Activated T-helper 9 cell treated with anti-CD3 and anti-CD28 coated beads, Interleukin-2, amount 50 U/mL, for 16 hours (primary cell): Measurements from ENCODE around the gene LRRC55.
"Not testable (repeated sequence)": the region's sequence is repeated elsewhere in the genome, so short reads cannot be mapped to it uniquely, and the experiment has no call there.

Experiments used
- DNase-seq: peaks from one replicate; pipeline ENCODE4 v3.0.0-alpha.2; 2020; ENCODE audit warnings: low read depth

Gene LRRC55

DNA sequence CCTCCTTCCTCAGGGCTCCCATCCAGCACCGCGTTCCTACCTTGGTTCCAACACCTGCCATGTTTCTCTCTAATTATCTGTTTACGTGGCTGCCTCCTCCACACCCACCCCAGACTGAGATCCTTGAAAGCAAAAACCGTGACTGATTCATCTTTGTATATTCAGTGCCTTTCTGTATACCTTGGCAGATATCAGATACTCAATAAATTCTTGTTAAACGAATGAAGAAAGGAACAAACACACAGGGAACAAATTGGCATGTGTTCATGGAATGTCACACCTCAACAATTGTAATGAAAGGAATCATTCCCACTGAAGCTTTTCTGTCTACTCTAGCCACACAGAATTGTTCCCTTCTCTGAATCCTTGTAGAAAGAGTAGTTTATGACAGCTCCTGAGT is 20.4 kb upstream of the LRRC55 start:
- DNase-seq: no peak

DNA sequence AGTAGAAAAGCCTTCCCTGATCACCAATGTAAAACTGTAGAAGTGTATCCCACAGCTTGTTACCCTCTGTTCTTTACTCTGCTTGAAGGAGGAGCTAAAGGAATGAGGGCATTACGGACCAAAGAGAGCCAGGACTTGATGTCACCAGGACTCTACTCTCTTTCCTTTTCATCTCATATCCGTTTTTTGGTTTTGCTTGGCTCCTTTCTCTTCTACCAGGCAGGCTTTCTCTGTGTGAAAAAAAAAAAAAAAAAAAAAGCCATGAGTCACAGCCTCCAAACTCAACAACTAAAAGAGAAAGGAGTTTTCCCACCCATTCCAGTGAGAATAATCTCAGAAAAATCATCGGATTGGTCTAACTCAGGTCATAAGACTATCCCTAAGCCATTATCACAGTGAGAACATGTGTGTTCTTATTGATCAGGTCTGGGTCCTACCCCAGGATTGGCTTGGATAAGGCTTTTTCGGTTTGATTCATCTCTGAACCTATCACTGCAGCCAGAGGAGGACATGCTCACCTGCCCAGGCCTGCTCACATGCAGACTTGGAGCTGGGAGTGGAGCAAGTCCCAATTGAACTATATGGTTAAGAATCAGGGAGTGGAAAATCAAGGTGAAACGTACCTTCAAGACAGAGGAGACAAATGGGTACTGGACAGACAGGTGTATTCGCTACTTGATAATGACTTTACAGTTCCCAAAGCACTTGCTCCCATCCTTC is 19.4 kb upstream of the LRRC55 start:
- no peak for DNase-seq

DNA sequence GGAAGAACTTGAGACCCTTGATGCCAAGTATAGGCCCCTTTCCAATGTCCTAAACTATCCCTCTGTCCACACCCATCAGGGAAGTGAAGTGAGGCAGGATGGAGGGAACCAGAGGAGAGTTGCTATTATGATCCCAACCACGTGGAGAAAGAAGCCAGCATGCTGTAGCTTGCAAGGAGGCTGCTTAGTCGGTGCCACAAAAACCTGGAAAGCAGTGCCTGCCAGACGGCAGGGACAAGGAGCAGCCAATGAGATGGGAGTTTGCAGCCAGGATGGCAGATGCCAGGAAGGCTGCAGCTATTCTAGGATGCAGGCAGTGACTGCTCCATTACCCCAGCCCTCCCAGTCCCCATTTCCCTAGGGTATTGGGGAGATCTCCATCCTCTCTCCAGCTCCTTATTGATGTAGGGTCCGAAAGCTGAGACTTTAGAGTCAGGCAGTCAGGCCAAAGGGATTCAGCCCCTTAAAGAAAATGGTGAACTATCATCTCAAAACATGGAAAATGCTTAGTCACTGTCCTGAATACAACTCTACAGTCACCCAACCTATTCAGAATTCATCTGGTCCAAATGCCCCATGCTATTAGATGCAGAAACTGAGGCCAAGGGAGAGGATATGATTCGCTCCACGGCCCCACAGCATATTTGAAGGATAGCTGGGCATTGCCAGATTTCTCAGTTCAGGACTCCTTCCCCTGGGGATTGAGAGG is 18.4 kb upstream of the LRRC55 start:
- DNase-seq: no peak

DNA sequence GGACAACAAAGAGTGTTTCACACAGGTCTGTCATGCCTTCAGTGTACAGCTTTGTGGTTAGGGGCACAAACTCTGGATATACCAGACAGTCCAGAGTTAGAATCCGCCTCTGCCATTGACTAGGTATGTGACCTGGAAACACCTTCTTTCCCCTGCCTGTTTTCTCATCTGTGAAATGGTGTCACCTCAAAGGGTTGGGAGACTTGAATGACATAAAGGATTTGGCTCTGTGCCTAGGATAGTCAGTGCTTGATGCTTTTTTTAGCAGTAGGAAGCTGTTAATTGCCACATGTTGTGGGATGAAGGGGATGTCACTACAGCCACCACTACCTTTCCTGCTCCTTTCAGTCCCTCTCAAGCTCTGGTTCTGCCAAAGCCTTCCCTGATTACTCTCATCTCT is 17.4 kb upstream of the LRRC55 start:
- DNase-seq: no peak

DNA sequence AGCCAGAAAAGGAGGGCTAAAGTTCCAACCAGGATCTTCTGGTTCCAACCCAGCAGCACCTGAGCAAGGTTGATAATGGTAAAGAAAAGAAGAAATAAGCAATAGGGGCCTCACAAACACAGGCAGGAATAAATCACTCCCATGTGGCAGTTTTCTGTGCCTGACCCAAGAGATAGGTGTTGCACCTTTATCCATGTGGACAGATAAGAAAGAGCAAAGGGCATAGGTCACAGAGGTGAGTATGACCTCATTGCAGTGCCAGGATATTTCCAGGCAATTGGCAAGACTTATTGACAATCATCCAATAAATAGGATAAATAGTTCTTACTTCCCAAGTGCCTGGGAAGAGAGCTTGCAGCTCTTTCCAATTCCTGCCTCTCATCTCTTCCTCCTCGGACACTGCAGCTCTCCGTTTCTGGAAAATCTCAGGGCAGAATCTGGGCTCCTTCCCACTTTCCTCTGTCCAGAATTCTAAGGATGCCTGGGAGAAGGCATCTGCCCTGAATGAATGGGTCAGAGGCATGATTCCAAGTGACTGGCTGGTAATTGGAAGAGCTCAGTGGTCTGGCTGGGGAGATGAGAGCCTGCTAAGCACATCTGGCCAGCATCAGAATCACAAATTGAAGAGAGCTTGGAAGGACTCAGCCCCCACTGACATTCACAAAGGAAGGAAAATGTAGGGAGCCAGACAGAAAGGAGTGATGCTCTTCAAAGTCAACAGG is 14.5 kb upstream of the LRRC55 start:
- DNase-seq: no peak

DNA sequence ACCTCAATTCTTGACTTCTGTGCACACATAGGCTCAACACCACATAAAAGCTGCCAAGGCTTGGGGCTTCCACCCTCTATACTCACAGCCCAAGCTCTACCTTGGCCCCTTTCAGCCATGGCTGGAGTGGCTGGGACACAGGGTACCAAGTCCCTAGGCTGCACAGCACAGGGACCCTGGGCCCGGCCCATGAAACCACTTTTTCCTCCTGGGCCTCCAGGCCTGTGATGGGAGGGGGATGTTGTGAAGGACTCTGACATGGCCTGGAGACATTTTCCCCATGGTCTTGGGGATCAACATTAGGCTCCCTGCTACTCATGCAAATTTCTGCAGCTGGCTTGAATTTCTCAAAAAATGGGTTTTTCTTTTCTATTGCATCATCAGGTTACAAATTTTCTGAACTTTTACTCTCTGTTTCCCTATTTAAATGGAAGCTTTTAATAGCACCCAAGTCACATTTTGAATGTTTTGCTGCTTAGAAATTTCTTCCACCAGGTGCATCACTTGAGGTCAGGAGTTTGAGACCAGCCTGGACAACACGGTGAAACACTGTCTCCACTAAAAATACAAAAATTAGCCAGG is 11.9 kb upstream of the LRRC55 start:
- DNase-seq: not testable (repeated sequence)

DNA sequence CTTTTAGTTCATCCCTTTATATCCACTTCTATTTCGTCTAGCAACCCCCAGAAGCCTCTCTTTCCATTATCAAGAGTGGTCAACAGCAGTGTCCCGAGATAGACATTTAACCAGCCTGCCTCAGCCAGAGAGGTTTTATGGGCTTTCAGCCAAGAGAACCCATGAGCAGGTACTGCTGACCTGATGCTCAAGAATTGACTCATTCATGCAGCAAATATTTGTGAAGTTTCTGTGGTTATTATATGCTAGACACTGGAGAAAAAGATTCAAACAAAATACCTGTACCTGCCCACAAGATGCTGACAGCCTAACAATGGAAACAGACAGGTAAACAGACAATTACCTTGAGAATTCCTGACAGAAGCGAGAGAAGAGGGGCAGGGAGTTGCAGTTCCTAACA is 9.7 kb upstream of the LRRC55 start:
- DNase-seq: no peak

DNA sequence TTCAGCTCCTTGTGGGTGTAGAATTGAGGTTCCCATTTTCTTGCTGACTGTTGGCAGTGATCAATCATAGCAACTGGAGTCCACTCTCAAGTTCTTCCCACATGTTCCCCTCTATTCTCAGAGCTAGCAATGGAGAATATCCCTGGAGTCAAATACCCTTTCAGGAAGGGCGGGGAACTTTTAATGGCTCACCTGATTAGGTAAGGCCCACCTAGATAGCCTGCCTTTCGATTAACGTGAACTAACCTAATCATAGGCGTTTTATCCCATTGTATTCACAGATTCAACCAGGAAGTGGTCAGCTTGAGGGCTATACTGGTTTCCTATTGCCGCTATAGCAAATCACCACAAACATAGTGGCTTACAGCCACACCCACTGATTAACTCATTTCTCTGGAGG is 7.1 kb upstream of the LRRC55 start:
- no peak for DNase-seq

DNA sequence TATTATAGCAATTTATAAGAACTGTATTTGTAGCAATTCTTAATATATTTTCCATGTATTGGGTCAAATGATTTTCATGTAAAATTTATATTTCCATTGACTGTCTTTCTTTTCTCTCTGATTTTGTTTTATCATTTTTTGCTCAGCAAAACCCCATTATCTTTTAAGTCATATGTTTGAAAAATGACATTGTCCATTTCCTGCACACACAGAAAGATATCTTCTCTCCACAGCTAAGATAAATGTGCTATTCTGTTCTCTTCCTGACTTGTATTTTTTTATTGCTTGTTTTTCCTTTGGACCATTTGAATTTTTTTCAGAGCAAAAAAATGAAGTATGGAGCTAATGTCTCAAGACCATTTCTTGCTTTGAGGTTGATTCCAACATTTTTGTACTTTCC is 6.3 kb upstream of the LRRC55 start:
- DNase-seq: no peak

DNA sequence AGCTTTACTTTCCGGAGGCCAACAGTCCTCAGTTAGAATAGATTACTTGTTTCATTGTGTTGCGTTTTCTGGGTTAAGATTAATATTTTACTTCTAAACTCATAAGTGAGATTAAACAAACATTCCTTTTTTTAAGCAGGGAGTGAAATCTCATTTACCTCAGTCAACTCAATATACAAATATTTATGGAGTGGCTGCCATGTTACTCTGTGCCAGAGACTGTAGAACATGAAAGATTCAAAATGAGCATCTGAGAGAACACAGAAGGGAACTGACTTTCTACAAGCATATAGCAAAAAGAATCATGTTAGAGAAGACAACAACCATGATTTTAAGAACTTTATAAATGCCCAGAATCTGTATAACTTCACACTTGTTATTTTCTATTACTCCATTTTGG is 3.4 kb upstream of the LRRC55 start:
- no peak for DNase-seq

DNA sequence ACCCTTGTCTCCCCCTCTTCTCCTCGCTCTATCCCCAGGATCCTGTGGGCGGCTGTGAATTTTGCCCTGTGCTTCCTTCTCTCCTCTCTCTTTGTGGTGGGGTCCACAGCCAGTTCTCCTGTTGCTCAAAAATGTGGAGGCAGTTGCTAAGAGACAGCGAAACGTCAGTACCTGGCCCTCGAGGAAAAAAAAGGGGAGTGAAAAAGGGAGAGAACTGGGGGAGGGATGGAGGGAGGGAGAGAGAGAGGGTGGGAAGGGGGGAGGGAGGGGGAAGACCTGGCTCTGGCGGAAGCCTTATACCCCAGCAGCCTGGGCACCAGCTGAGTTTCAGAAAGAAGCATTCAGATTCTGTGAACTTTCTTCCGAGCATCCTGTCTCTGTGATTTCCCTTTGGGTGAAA is 2.1 kb upstream of the LRRC55 start:
- no peak for DNase-seq

DNA sequence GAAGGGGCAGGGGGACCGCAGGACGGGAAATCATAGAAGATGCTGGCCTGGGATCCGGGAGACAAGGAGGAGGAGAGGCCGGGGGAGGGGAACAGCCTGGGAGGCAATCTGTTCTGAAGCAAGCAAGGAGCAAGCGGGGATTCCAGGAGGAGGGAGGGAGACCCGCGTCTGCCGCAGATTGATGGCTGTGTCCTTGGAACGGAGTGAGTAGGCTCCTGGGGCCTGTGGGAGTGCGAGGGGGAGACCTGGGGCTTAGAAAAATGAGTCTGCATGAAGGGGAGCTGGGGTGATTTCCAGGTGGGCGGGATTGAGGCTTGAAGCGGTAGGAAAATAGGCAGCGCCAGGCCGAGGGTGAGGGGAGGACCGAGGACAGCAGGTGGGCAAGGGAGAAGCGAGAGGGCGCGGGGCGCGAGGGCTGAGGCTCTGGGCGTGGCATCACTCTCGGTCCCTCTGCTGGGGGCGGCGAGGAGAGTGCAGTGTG is 1.6 kb upstream of the LRRC55 start:
- DNase-seq: no peak

DNA sequence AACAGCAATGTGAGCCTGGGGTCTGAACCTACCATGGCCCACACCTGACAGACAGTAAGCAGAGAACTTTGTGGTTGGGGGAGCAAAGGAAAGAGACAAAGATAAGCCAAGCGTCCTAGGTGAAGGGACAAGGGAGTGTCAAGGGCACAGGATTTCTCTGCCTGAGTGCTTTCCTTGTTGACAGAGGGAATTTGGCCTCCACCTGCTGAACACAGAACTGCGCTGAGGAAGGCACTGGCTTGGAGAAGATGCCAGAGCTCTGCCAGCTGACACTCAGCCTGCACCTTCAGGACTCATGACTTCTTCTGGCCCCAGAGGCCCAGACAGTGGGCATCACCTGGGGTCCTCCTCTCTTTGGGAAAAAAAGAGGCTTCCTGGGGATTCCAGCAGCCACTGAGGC is 789 bp upstream of the LRRC55 start:
- DNase-seq: no peak

DNA sequence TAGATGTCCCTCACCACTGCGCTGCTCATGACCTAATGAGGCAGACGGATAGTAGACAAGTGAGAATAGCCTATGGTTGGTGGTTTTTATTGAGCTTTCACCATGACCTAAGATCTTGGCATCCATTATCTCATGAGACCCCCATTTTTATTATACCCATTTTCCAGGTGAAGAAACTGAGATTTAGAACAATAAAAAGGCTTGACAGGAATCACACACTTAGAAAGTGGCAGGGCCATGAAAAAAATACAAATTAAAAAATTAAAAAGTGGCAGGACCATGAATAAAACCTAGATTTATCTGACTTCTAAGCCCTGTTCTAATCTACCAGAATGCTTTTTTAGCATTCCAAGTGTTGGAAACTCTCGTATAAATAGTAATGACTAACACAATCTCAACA is 1.1 kb downstream of the LRRC55 start:
- no peak for DNase-seq

DNA sequence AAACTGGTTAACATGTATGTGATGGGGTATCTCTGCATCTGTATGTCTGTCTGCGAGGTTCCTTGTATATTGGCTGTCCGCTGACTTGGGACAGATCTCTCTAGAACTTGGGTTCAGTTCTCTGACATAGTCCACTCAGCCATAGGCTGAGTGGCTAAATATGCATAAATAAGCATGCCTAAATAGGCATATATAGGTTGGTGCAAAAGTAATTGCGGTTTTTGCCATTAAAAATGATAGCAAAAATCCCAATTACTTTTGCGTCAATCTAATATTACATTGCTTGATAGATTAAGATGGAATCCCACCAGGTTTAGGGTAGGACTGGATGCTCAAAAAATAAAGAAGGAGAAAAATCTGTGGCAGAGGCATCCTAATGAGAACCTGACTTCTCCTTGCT is 8.8 kb downstream of the LRRC55 start:
- no peak for DNase-seq

DNA sequence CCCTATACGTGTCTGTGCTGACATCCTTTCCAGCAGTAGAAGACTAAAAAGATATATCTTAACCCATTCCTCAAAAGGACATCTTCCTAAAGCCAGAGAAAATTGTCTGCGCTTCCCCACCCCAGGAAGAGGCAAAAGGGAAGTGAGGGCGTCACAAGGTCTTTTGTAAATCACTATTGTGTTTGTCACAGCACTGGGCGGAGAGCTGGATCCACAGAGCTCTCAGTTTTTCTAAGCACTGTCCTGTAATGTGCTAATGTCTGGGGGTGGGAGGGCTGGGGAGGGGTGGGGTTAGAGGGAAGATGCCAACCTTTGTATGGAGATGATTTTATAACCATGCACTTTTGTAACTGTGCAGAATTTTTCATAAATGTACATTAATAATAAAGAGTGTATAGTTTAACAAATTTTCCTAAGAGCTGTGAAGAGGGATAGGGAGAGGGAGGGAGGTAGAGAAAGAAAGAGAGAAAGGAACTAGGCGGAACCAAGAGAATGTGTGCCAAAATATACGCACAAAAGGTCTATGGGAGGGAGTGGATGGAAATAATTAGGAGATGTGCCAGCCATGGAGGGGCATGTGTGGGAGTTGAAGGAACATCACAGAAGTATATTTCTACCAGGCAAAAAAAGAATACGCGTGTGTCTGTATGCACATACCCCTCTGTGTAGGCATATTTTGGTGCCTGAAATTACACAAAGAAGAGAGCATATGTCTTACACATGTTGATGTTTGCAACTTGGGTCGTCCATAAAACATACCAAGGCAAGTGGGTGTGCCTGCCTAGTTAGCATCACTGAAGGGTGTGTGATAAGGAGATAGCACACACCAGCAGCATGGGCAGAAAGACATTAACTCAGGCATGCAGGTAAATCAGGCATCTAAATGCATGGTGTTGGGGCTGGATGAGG is 9.8 kb downstream of the LRRC55 start:
- DNase-seq: no peak

DNA sequence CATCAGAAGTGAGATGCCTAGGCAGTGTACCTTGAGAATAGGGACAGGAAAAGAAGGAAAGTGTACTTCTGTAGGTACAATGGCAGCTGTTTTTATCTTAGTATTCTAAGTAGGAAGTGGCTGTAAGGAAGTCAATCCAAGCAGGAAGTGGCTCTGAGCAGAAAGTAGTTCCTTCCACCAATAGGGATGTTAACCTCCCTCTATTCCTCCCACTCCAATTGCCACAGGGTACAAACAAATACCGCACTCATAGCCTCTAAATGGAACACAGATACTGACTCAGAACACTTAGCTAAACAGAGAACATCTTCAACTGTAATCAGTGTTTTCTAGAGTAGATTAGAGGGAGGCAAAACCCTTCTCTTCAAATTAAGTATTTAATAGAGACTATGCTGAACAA is 10.6 kb downstream of the LRRC55 start:
- no peak for DNase-seq

DNA sequence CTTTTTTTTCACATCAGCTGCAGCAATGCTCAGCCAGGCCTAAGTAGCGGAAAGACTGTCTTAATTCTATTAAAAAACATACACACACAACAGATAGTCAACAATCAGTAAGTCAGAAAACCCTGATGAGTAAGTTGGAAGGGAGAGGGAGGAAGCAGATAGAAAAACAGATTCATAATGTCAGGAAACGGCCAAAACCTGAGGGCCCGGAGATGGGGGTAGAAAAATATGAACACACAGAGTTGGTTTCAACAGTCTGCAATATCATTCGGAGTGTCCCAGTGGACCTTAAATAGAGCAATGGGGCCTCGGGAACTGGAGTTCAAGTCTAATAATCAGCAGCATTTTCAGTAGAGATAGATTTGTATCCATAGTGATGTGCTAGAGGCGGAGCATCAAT is 14.8 kb downstream of the LRRC55 start:
- DNase-seq: no peak

DNA sequence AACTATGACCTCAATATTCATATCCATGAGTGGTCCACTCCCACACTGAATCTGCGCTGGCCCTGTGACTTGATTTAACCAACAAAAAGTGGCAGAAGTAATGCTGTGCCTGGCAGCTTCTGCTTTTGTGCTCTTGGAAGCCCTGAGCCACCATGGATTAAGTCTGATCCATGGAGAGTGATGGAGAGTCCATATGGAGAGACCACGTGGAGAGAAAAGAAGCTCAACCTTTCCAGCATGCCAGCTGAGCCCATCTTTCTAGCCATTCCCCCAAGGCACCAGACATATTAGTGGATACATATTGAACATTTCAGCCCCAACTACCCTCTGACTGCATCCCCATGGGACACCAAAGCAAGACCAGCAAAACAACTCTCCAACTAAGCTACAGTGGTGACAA is 16.0 kb downstream of the LRRC55 start:
- no peak for DNase-seq

DNA sequence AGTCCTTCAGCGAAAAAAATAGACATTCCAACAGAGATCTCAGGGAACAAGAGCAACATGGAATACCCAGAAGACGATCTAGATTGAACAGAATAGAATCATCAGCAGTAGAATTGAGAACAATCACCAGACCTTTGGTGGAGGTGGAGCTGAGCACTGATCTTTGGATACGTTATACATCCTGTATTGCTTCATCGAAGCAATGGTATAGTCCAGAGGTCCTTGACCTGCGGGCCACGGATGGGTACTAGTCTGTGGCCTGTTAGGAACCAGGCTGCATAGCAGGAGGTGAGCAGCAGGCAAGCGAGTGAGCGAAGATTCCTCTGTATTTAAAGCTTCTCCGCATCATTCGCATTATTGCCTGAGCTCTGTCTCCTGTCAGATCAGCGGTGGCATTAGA is 17.6 kb downstream of the LRRC55 start:
- no peak for DNase-seq

DNA sequence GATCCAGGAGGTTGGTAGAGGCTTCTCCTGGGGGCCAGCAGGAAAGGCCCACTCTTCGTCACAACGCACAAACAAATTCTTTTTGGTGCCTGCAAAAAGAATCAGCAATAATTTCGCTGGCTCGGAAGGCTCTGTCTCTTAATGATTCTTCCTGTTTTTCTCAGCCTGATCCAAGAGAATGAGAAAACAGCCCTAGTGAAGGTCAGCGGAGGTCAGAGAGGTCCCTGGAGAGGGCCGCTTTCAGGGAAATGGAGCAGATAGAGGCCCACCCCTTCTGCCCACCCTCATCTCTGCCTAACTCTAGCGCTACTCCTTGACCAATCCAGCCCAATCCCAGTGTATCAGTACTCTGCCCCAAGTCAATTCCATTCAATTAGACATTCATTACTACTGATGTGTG is 19.2 kb downstream of the LRRC55 start:
- DNase-seq: no peak

DNA sequence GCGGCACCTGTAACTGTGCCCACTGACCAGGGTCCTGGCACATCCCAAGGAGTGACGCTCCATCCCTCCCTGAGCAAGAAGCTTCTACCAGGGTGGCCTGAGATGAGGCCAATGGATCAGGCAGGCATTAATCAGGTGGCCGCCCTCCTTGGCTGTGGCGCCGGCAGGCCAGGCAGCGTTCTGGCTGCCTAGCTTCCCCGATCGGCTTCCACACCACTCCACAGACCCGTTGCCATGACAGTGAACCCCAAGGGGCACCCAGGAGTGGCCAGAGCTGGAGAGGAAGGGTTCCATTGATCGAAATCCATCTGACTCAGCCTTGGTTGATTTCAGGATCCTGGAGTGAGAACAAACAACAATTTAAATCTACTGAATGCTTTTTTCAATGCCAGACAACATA is 20.5 kb downstream of the LRRC55 start:
- no peak for DNase-seq
